GM21423 (cell line): Measurements from ENCODE around the gene ABRACL.

ENCODE experiments used
- ATAC-seq: cut with Tn5 transposase; IDR thresholded peaks from one replicate; pipeline ENCODE4 v1.9.1; 2021; ENCODE audit warnings: mild to moderate bottlenecking, moderate library complexity; ENCODE audit not compliant: unreplicated experiment

ABRACL gene

GRCh38 chr6:139051396-139052060, 23.0 kb downstream of the ABRACL start:
- ATAC-seq, result no peak

DNA sequence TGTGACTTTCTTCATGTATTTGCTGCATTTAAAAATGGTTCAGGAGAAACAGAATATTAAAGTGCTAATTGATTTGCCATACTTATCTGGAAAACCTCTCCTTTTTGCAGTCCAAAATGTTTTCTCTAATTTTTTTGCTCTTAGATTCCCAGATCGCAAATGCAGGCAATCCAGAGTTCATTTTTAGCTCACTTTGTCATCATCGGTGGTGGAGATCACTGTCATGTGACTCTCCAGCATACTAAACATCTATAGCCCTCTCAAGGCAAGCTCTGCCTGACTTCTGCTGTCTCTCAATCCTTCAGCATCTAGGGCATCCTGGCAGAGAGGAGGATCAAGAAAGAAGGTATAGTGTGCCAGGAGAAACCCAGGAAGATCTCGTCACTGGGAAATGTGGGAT, 24.8 kb downstream of the ABRACL start:
- ATAC-seq, result no peak

DNA sequence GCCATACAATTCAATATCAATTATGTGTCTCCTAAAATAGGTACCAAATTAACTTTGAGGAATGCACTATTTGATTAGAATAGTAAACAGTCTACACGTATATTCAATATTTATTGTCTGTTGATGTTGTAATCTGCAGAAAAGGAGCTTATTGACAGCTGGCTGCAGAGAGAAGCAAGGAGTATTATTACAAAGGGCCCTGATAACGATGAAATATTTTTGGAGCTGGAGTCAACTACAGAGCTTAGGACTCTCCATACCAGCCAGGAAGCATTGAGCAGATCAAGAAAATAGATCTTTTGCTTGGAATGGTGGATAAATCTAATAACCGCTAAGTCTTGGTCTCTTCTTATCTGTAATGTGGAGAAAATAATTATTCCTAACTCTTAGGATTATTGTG, 25.5 kb downstream of the ABRACL start:
- no peak for ATAC-seq

DNA sequence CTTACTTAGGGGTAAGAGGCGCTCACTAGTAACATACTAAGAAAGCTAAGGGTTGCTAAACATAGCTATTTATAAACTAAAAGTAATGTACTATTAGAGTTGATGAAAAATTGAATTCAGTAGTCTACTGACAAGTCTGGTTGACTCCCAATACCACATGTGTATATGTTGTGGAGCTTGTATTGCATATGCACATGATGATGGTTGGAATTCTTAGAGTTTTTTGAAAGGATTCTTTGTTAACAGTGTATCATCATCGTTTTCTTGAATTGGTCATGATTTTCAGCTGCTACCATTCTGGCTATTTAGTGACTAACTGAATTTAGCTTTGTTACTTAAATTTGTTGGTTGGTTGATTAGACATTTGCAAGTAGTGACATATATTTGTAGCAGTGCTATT, 27.2 kb downstream of the ABRACL start:
- no peak for ATAC-seq

DNA sequence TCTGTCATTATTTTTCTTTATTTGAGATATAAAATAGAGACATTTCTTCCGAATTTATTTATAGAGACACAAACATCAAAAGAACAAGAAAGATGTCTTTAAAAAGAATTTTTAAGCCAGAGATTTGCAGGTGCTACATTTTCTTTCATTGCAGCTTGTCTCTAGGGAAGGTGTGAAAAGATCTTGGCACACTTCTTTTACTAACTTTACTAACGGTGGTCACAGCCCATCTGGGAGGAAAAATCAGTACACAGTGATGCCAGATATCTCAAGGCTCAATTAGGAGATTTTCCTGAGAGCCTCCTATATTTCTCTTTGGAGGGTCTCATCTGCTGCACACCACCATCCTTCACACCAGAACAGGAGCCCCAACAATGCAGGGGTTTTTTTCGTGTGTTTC, 29.5 kb downstream of the ABRACL start:
- no peak for ATAC-seq

GRCh38 chr6:139060332-139060731, 31.8 kb downstream of the ABRACL start:
- no peak for ATAC-seq

DNA sequence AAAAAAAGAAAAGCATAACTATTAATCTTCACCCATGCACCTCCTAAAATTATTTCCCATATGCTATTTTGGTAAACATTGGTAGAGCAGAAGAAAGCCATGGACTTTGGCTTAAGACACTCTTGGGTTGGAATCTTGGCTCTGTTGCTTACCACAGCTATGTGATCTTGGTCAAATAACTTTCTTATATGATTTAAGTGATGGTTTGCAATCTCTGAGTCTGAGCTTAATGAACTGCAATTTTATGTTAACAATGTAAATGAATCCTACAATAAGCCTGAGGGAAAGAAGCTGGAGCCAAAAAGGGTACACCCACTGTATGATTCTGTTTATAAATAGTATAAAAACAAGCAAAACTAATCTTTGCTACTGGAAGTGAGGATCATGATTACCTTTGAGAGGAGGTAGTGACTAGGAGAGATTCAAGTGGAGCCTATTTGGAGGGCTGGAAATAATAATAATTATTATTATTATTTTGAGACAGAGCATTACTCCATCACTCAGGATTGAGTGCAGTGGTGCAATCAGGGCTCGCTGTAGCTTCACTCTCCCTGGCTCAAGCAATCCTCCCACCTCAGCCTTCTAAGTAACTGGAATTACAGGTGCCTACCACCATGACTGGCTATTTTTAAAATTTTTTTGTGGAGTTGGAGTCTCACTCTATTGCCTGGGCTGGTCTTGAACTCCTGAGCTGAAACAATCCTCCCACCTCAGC, 34.5 kb downstream of the ABRACL start:
- no peak for ATAC-seq

GRCh38 chr6:139064981-139065665, 36.6 kb downstream of the ABRACL start:
- no peak for ATAC-seq

GRCh38 chr6:139066080-139066479, 37.5 kb downstream of the ABRACL start:
- no peak for ATAC-seq

GRCh38 chr6:139068846-139069245, 40.3 kb downstream of the ABRACL start:
- no peak for ATAC-seq

GRCh38 chr6:139073118-139073517, 44.6 kb downstream of the ABRACL start:
- no peak for ATAC-seq

DNA sequence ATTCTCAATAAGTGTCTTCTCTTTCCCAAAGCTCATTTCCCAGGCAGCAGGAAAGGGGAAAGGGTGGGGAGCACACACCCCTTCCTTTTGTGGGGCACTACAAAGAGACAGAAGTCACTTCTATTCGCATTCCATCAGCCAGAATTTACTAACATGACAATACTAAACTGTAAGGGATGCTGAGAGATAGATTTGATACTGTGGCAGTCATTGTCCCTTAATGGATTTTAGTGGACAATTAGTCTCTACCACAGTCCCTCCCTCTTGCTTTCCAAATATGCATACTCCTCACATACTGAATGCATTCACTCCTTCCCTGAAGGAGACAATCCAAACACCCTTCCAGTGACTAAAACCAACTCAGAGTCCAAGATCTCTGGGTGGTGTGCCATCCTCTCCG, 50.5 kb downstream of the ABRACL start:
- ATAC-seq, result no peak

DNA sequence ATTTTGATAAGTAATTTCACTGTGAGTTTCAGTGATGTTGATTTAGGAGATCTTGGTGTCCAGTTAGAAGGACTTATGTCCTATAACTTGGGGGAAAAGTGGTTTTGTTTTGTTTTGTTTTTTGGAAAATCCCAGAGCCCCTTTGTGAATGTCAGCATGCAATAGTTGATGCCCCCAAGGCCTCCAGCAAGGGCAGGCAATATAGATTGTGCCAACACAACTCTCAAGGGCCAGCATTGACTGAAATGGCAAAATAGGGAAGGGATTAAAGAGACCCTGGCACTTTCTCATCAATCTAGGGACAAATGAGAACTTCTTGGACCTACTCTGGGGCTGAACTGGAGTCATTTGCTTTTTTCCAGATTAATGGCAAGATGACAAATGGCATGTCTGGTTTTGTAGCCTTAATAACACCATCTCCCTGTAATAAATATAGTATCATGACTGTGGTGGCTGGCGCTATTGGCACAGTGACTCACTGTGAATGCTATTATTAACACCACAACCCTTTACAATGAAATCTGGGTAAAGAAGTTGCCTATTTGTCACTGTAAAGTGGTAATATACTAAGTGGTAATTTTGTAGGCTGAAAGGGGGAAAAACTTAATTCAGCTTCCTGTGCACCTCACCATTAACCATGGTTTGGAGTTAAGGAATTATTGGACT, 51.8 kb downstream of the ABRACL start:
- ATAC-seq, result no peak

DNA sequence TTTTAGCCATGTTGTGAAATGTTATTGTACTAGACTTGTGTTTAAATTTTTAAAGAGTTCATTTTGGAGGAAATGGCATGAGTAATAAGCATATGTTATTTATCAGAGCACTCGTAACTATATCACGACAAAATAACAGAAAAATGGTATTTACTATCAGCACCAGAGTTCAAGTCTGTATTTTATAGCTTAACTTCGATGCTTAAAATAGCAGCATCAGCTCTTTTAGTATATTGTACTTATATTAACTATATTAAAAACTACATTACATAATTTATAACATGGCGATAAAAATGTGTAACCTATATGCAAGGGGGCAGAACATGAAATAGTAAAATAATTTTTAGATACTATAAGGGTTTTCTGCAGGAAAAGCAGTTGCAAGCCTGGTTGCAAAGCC, 52.9 kb downstream of the ABRACL start:
- no peak for ATAC-seq

DNA sequence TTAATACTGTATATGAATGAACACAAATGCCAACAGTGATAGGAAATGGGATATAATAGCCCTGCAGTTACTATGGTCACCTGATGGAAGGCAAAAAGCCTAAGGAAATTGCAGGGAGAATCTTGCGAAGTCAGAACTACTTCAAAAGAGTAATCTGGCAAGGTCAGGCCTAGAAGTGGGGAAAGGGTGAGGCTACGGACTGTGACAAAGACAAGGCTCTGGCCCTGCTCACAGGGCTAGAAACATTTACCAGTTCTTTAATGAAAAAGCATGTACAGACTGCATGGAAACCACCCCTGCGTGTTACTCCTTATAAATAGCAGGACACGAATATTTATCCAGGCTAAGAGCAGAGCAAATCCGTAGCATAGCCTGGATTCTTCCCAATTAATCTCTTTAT, 53.8 kb downstream of the ABRACL start:
- ATAC-seq, result no peak

DNA sequence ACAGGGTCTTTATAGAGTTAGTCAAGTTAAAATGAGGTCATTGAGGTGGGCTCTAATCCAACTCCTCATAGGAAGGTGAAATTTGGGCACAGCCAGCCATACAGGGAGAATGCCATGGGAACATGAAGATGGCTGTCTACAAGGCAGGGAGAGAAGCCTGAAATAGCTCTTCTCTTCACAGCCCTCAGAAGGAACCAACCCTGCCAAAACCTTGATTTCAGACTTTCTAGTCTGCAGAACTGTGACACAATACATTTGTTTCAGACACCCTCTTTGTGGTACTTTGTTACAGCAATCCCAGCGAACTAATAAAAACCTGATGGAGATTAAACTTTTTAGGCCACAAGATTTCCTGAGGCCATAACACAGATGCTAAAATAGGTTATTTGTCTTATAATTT, 63.3 kb downstream of the ABRACL start:
- ATAC-seq, result no peak
